HEK293 (cell line): Measurements from ENCODE around the gene PMVK.

Source experiments
- CTCF ChIA-PET: fragments of 350-600 bp; formaldehyde crosslinking; extraction: SDS; loops from one replicate; lab custom pipeline; 2021; ENCODE audit warnings: antibody characterized with exemption; lab: Yijun Ruan, JAX
- POLR2A ChIA-PET: fragments of 300-600 bp; formaldehyde crosslinking; extraction: SDS; loops from one replicate; lab custom pipeline; 2020; ENCODE audit warnings: antibody characterized with exemption, inconsistent platforms; lab: Yijun Ruan, JAX
- H3K27ac ChIP-seq: fragments of 200-500 bp; sonication (Bioruptor generic); 2 replicates; pipeline ENCODE4 v1.5.1; 2014; ENCODE audit warnings: low read depth, low read length, control low read depth, inconsistent platforms; ENCODE audit errors: extremely low read depth
- H3K36me3 ChIP-seq, 2 experiments: fragments of 200-500 bp in 1 of 2; sonication (Bioruptor generic) in 1 of 2; 1 replicate in 1 of 2; 2 replicates in 1 of 2; pipeline ENCODE4 v1.5.1; 2014 to 2017; ENCODE audit warnings: inconsistent platforms in 2 of 2, low read length in 2 of 2; ENCODE audit not compliant: control insufficient read depth in 2 of 2, insufficient read depth in 1 of 2
- H3K4me1 ChIP-seq: fragments of 200-500 bp; sonication (Bioruptor generic); 2 replicates; pipeline ENCODE4 v1.5.1; 2014; ENCODE audit warnings: mild to moderate bottlenecking, low read length, inconsistent platforms; ENCODE audit not compliant: control insufficient read depth, insufficient read depth
- H3K4me3 ChIP-seq: 2 replicates; pipeline ENCODE4 v1.5.1; 2011; ENCODE audit warnings: low read depth, mild to moderate bottlenecking, control low read depth, low read length, moderate library complexity
- H3K9me3 ChIP-seq: fragments of 200-500 bp; sonication (Bioruptor generic); 2 replicates; pipeline ENCODE4 v1.5.1; 2014; ENCODE audit warnings: low read depth, low read length, inconsistent platforms; ENCODE audit not compliant: control insufficient read depth, insufficient read depth
- BCL11A ChIP-seq: fragments of 450-650 bp; formaldehyde crosslinking; IDR thresholded peaks from 2 replicates; pipeline ENCODE4 v1.5.1; 2016; ENCODE audit warnings: low read depth, missing biosample characterization, missing genetic modification characterization
- EGR2 ChIP-seq: fragments of 450-650 bp; formaldehyde crosslinking; IDR thresholded peaks from 2 replicates; pipeline ENCODE4 v1.5.1; 2016; ENCODE audit warnings: low read depth, missing biosample characterization, missing genetic modification characterization
- GLI2 ChIP-seq: fragments of 450-650 bp; formaldehyde crosslinking; IDR thresholded peaks from 2 replicates; pipeline ENCODE4; 2017; ENCODE audit warnings: missing biosample characterization, missing genetic modification characterization, low read depth, borderline replicate concordance
- GLIS1 ChIP-seq: fragments of 450-650 bp; formaldehyde crosslinking; IDR thresholded peaks from 2 replicates; pipeline ENCODE4 v1.5.1; 2016; ENCODE audit warnings: missing biosample characterization, missing genetic modification characterization
- HIC1 ChIP-seq: fragments of 450-650 bp; formaldehyde crosslinking; IDR thresholded peaks from 2 replicates; pipeline ENCODE4 v1.5.1; 2016; ENCODE audit warnings: missing biosample characterization, missing genetic modification characterization
- KLF16 ChIP-seq: fragments of 450-650 bp; formaldehyde crosslinking; IDR thresholded peaks from 2 replicates; pipeline ENCODE4 v1.5.1; 2017; ENCODE audit warnings: missing biosample characterization, missing genetic modification characterization
- MYNN ChIP-seq: fragments of 450-650 bp; formaldehyde crosslinking; IDR thresholded peaks from 2 replicates; pipeline ENCODE4 v1.5.1; 2016; ENCODE audit warnings: missing biosample characterization, missing genetic modification characterization, borderline replicate concordance
- PRDM1 ChIP-seq: fragments of 450-650 bp; formaldehyde crosslinking; IDR thresholded peaks from 2 replicates; pipeline ENCODE4; 2016; ENCODE audit warnings: missing biosample characterization, missing genetic modification characterization
- ZNF112 ChIP-seq: fragments of 450-650 bp; formaldehyde crosslinking; IDR thresholded peaks from 2 replicates; pipeline ENCODE4 v1.5.0; 2017; ENCODE audit warnings: missing biosample characterization, missing genetic modification characterization
- ZNF155 ChIP-seq: fragments of 450-650 bp; formaldehyde crosslinking; IDR thresholded peaks from 2 replicates; pipeline ENCODE4 v1.5.1; 2016; ENCODE audit warnings: missing biosample characterization, missing genetic modification characterization
- ZNF280C ChIP-seq: fragments of 450-650 bp; formaldehyde crosslinking; IDR thresholded peaks from 2 replicates; pipeline ENCODE4 v1.5.1; 2016; ENCODE audit warnings: missing biosample characterization, missing genetic modification characterization
- ZNF324 ChIP-seq: fragments of 450-650 bp; formaldehyde crosslinking; IDR thresholded peaks from 2 replicates; pipeline ENCODE4 v1.5.1; 2016; ENCODE audit warnings: missing biosample characterization, missing genetic modification characterization
- ZNF423 ChIP-seq: fragments of 450-650 bp; formaldehyde crosslinking; IDR thresholded peaks from 2 replicates; pipeline ENCODE4 v1.5.1; 2016; ENCODE audit warnings: missing biosample characterization, missing genetic modification characterization
- ZNF529 ChIP-seq: fragments of 450-650 bp; formaldehyde crosslinking; IDR thresholded peaks from 2 replicates; pipeline ENCODE4 v1.5.1; 2017; ENCODE audit warnings: missing genetic modification characterization, missing biosample characterization; ENCODE audit not compliant: insufficient replicate concordance
- ZNF549 ChIP-seq: fragments of 450-650 bp; IDR thresholded peaks from 2 replicates; pipeline ENCODE4 v1.5.1; 2018; ENCODE audit warnings: missing biosample characterization, missing genetic modification characterization, mild to moderate bottlenecking, inconsistent platforms, moderate library complexity
- ZNF692 ChIP-seq: fragments of 450-650 bp; formaldehyde crosslinking; IDR thresholded peaks from 2 replicates; pipeline ENCODE4 v1.5.1; 2016; ENCODE audit warnings: missing biosample characterization, missing genetic modification characterization
- TF ChIP-seq, protein P1 (sequence below): fragments of 450-650 bp; formaldehyde crosslinking; IDR thresholded peaks from 2 replicates; pipeline ENCODE4 v1.5.1; 2016; ENCODE audit warnings: missing biosample characterization, missing genetic modification characterization
- TF ChIP-seq, protein P2 (sequence below): fragments of 450-650 bp; formaldehyde crosslinking; IDR thresholded peaks from 2 replicates; pipeline ENCODE4 v1.5.1; 2016; ENCODE audit warnings: missing biosample characterization, missing genetic modification characterization
- TF ChIP-seq, protein P3 (sequence below): fragments of 450-650 bp; formaldehyde crosslinking; IDR thresholded peaks from 2 replicates; pipeline ENCODE4 v1.5.1; 2017; ENCODE audit warnings: missing biosample characterization, missing genetic modification characterization

Gene PMVK

DNA sequence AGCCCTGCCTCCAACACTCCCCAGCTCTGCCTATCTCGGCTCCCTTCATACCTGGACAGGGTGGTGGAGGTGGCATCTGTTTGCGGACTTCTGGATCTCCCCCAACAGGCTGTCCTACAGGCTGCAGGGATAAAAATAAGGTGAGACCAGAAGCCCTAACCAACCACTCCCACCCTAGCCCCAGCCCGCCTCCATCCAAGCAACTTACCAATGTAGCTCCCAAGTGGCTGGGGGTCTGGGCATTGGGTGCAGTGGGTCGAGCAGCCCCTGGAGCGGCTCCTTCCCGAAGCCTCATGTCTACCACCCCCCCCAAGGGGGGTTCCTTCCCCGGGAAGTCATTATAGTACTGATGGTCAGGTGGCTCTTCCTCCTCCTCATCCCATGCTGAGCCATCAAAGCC, 29.6 kb upstream of the PMVK start:
- ChIA-PET POLR2A (interaction anchor here (1.2 to 3.2 kb wide), 4 partner anchors 8 to 28 kb away, joined by 3 to 13 read pairs (median 6); partner anchors contain the start of genes CKS1B, FLAD1, LENEP and PBXIP1), CTCF (interaction anchor here (0.6 to 1.6 kb wide), 4 partner anchors 22 to 96 kb away, joined by 3 to 6 read pairs (median 4); no protein-coding TSS in a partner anchor)
- no peak for TF ChIP-seq ZNF549 (tag by site-specific recombination)
- Histone ChIP-seq H3K36me3 (peaks cover 0 to 67% of the 10 kb centered on the region in 2 experiments; a peak in 1 of 3 replicates), H3K4me3 (no peak overlapping the region), H3K9me3 (no peaks in the 10 kb centered on the region), H3K27ac (no peak overlapping the region), H3K4me1 (peaks cover 8% of the 10 kb centered on the region)

DNA sequence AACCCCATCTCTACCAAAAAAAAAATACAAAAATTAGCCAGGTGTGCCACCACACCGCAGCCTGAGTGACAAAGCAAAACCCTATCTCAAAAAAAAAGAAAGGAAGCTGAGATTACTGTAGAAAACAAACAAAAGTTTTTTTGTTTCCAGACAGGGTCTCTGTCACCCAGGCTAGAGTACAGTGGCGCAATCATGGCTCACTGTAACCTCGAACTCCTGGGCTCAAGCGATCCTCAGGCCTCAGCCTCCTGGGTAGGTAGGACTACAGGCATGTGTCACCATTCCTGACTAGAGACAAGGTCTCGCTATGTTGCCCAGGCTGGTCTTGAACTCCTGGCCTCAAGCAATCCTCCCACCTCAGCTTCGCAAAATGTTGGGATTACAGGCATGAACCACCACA, 27.8 kb upstream of the PMVK start:
- CTCF ChIA-PET, result interaction anchor here (0.6 to 1.4 kb wide), 4 partner anchors 8 to 200 kb away, joined by 3 to 5 read pairs (median 4); partner anchors contain the start of gene PBXIP1
- H3K4me3 ChIP-seq, result no peak overlapping the region
- peaks cover 8% of the 10 kb centered on the region for H3K4me1 ChIP-seq
- TF ChIP-seq ZNF529 (no peak), ZNF155 (no peak), ZNF423 (tag by site-specific recombination) (no peak), BCL11A (tag by site-specific recombination) (no peak), KLF16 (no peak), PRDM1 (tag by site-specific recombination) (no peak), ZNF324 (tag by site-specific recombination) (no peak), GLIS1 (no peak), MYNN (tag by site-specific recombination) (no peak), ZNF280C (tag by site-specific recombination) (no peak), HIC1 (tag by site-specific recombination) (no peak), GLI2 (tag by site-specific recombination) (no peak), ZNF112 (no peak), EGR2 (tag by site-specific recombination) (no peak), ZNF692 (tag by site-specific recombination) (no peak)
- TF ChIP-seq, protein P1, sequence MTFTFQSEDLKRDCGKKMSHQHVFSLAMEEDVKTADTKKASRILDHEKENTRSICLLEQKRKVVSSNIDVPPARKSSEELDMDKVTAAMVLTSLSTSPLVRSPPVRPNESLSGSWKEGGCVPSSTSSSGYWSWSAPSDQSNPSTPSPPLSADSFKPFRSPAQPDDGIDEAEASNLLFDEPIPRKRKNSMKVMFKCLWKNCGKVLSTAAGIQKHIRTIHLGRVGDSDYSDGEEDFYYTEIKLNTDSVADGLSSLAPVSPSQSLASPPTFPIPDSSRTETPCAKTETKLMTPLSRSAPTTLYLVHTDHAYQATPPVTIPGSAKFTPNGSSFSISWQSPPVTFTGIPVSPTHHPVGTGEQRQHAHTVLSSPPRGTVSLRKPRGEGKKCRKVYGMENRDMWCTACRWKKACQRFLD (tag by site-specific recombination), result no peak
- TF ChIP-seq, protein P2, sequence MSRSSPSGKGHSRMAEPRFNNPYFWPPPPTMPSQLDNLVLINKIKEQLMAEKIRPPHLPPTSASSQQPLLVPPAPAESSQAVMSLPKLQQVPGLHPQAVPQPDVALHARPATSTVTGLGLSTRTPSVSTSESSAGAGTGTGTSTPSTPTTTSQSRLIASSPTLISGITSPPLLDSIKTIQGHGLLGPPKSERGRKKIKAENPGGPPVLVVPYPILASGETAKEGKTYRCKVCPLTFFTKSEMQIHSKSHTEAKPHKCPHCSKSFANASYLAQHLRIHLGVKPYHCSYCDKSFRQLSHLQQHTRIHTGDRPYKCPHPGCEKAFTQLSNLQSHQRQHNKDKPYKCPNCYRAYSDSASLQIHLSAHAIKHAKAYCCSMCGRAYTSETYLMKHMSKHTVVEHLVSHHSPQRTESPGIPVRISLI (tag by site-specific recombination), result no peak
- TF ChIP-seq, protein P3, sequence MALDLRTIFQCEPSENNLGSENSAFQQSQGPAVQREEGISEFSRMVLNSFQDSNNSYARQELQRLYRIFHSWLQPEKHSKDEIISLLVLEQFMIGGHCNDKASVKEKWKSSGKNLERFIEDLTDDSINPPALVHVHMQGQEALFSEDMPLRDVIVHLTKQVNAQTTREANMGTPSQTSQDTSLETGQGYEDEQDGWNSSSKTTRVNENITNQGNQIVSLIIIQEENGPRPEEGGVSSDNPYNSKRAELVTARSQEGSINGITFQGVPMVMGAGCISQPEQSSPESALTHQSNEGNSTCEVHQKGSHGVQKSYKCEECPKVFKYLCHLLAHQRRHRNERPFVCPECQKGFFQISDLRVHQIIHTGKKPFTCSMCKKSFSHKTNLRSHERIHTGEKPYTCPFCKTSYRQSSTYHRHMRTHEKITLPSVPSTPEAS (tag by site-specific recombination), result no peak
- TF ChIP-seq, all 188 proteins: peak for 0
- Histone ChIP-seq H3K27ac (no peak overlapping the region), H3K36me3 (peaks cover 0 to 70% of the 10 kb centered on the region in 2 experiments; a peak in 2 of 3 replicates), H3K9me3 (no peaks in the 10 kb centered on the region)
- POLR2A ChIA-PET, result interaction anchor here (1.7 to 3.2 kb wide), 3 partner anchors 8 to 19 kb away, joined by 3 to 13 read pairs (median 6); partner anchors contain the start of genes CKS1B and FLAD1
